Lower leg skin (tissue), 4 donors: Measurements from ENCODE around the gene GJD3. TPM values are rescaled to one million over a fixed set of nuclear protein-coding genes. Genes with fewer than 3 reads are reported as not detected.

Experiments used
- DNase-seq, 2 donors: peaks; one replicate each; pipeline ENCODE4 v3.0.0-alpha.2; 2019; ENCODE audit warnings: low spot score in 2 of 2
- H3K4me3 ChIP-seq: fragments of 200-600 bp; sonication (generic); 2 replicates; pipeline ENCODE4 v1.5.1; 2017; ENCODE audit warnings: mild to moderate bottlenecking, low read depth; ENCODE audit not compliant: poor library complexity, severe bottlenecking
- CTCF ChIP-seq, 3 donors: fragments of 450-650 bp; IDR thresholded peaks; one replicate each; pipeline ENCODE4 v1.5.1; 2016; ENCODE audit warnings: antibody characterized with exemption in 3 of 3, mild to moderate bottlenecking in 3 of 3, moderate library complexity in 2 of 3
- POLR2A ChIP-seq, 2 donors: fragments of 450-650 bp; IDR thresholded peaks; one replicate each; pipeline ENCODE4 v1.6.1; 2016 to 2017; ENCODE audit warnings: antibody characterized with exemption in 2 of 2, mild to moderate bottlenecking in 1 of 2, moderate library complexity in 1 of 2
- WGBS, 2 donors: methylation state at CpG; one replicate each; pipeline ENCODE4 v1.1.5; 2018; 5-methylcytosine and 5-hydroxymethylcytosine counted together
- intact Hi-C: fragments of 100-400 bp; cut with DNase I; formaldehyde crosslinking; loops from one replicate; pipeline ENCODE4 v1.15.0; 2023; ENCODE audit warnings: low total_unique reads
- total RNA-seq, 4 donors: library from RNA; depleted of rRNA; stranded (reverse); fragments of >200 nt; gene quantifications; one replicate each; pipeline ENCODE4 v1.1.0, GENCODE V29; 2016

The GJD3 gene
- total RNA-seq, 4 donors from 2014 or later: not detected

GRCh38 chr17:40360091-40360490 lies 4.4 kb downstream of the GJD3 start:
- WGBS, 2 donors: 87 to 90% methylated on average over 8 of the region's 8 CpGs
- no peak for DNase-seq
- intact Hi-C loops: loop anchor here (5.0 to 10.0 kb wide), 2 partner anchors 55 to 172 kb away; partner anchors contain the start of gene TOP2A
- H3K4me3 ChIP-seq: no peak overlapping the region
- no peak for TF ChIP-seq CTCF (IDR thresholded peaks at IDR 0.05)
- no peak for TF ChIP-seq POLR2A (IDR thresholded peaks at IDR 0.05)

GRCh38 chr17:40358323-40359038 lies 6.1 kb downstream of the GJD3 start:
- WGBS, 2 donors: 10 to 14% methylated on average over 17 of the region's 17 CpGs
- TF ChIP-seq POLR2A (IDR thresholded peaks at IDR 0.05): no peak
- peak in 1 of 3 donors; percentile 99 for TF ChIP-seq CTCF (IDR thresholded peaks at IDR 0.05)
- intact Hi-C loops: loop anchor here (10.0 kb wide), 2 partner anchors 154 to 196 kb away; no protein-coding TSS in a partner anchor
- DNase-seq: peak; percentile 86 to 98
- no peak overlapping the region for H3K4me3 ChIP-seq

GRCh38 chr17:40356990-40357881 lies 7.3 kb downstream of the GJD3 start:
- intact Hi-C loops: loop anchor here (10.0 kb wide), 2 partner anchors 152 to 198 kb away; no protein-coding TSS in a partner anchor
- TF ChIP-seq CTCF (IDR thresholded peaks at IDR 0.05) (no peak), POLR2A (IDR thresholded peaks at IDR 0.05) (no peak)
- WGBS, 2 donors: 67 to 78% methylated on average over 11 to 17 of the region's 19 CpGs
- no peak overlapping the region for H3K4me3 ChIP-seq
- DNase-seq: no peak

GRCh38 chr17:40355804-40356758 lies 8.5 kb downstream of the GJD3 start:
- H3K4me3 ChIP-seq: no peak overlapping the region
- DNase-seq: no peak
- 71 to 78% methylated on average over 20 to 33 of the region's 33 CpGs for WGBS, 2 donors
- intact Hi-C loops: loop anchor here (2.0 to 10.0 kb wide), 3 partner anchors 53 to 199 kb away; no protein-coding TSS in a partner anchor
- TF ChIP-seq POLR2A (IDR thresholded peaks at IDR 0.05) (no peak), CTCF (IDR thresholded peaks at IDR 0.05) (no peak)
